LNCaP clone FGC (cell line): ENCODE results near the gene PEX14.

Source experiments
- DNase-seq: peaks from one replicate; pipeline ENCODE4 v3.0.0-alpha.2; 2011; ENCODE audit warnings: low read depth
- H3K4me3 ChIP-seq: 2 replicates; pipeline ENCODE4 v1.5.1; 2011; ENCODE audit warnings: mild to moderate bottlenecking, low read depth, low read length, control low read depth
- CTCF ChIP-seq: IDR thresholded peaks from 2 replicates; pipeline ENCODE4 v1.5.1; 2012; ENCODE audit warnings: mild to moderate bottlenecking; ENCODE audit not compliant: control insufficient read depth, insufficient read depth; ENCODE audit errors: extremely low read depth

PEX14 gene

DNA sequence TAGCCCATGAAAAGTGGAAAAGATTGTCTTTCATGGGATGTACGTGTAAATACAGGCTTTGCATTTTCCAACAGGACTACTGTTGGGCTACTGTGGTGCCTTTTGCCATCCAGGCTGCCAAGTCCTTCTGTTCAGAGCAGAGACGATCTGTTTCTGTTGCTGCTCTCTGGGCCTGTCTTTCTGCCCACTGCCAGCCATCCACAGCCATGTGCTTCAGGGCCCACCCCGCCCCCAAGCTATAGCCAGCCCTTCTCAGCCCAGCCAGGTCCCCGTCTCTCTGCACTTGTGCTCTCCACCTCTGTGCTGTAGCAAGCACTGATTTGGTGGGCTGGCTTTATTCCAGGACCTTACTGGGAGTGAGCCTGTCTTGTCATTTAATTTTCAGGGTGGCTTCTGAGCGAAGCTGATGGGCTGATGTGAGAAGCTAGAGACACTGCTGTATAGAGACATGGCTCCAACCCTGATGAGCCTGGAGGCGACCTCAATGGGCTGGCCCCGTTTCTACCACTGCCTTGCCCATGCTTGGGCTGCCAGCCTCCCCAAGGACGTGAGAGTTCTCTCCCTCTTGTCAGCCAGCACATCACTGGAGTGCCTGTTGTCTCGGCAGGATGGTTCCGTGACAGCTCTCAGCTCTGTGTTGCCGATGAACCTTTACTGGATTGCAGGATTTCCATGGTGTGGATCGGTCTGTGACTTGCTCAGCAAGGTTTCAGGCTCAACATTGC, 137.8 kb downstream of the PEX14 start:
- H3K4me3 ChIP-seq, result no peak overlapping the region
- DNase-seq, result no peak
- TF ChIP-seq CTCF, result no peak

GRCh38 chr1:10613340-10613739, 138.6 kb downstream of the PEX14 start:
- TF ChIP-seq CTCF, result no peak
- H3K4me3 ChIP-seq, result no peak overlapping the region
- no peak for DNase-seq

DNA sequence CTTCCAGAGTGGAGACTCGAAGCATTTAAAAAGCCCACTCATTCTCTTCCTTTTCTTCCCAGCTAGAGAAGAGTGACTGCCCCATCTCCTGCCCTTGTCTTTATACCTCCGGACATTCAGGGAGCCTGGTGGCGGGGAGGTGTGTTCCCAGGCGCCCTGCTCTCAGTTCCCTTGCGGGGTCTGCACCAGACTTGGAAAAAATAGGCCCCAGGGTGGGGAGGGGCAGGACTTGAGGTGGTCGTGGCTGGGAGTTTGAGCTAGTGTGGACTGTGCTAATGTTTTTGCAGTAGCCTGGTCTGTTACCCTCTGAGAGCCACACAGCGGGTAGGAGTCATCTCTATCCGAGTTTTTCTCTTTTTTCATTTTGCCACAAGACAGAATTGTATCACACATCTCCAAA, 139.1 kb downstream of the PEX14 start:
- no peak overlapping the region for H3K4me3 ChIP-seq
- no peak for DNase-seq
- TF ChIP-seq CTCF, result no peak

GRCh38 chr1:10614377-10615225, 139.9 kb downstream of the PEX14 start:
- DNase-seq, result no peak
- no peak overlapping the region for H3K4me3 ChIP-seq
- TF ChIP-seq CTCF, result no peak

DNA sequence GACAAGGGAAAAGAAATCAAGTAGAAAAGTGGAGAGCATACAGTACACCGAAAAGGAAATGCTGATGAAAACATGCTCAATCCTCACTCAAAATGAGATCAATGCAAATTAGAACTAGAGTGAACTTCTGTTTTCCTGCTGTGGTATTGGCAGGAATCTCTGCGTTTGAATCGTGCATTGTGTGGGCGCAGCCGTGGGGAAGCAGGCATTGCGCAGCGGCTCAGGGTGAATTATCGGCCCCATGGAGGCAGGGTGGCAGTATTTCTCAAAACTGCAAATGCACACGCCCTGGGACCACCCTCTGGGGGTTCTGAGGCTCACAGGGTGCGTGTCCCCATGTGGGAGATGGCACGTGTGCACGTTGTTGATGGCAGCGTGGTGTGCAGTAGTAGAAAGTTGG, 140.6 kb downstream of the PEX14 start:
- TF ChIP-seq CTCF, result no peak
- no peak overlapping the region for H3K4me3 ChIP-seq

GRCh38 chr1:10615932-10616671, 141.4 kb downstream of the PEX14 start:
- no peak overlapping the region for H3K4me3 ChIP-seq
- DNase-seq, result no peak
- TF ChIP-seq CTCF, result no peak

More for the DNA sequence above, 140.6 kb downstream of the PEX14 start:
- no peak for DNase-seq
